Nephron progenitor cell (in vitro differentiated cells): ENCODE data around the gene SERAC1.

Experiments used
- DNase-seq: peaks from one replicate; pipeline ENCODE4 v3.0.0; 2021
- H3K27ac Mint-ChIP-seq: 2 replicates; pipeline ENCODE4 v1.8.0; 2021; ENCODE audit warnings: mild to moderate bottlenecking, moderate library complexity, mixed read lengths
- H3K27me3 Mint-ChIP-seq: 2 replicates; pipeline ENCODE4 v1.8.0; 2021; ENCODE audit warnings: mild to moderate bottlenecking, low read depth, mixed read lengths; ENCODE audit not compliant: poor library complexity
- H3K36me3 Mint-ChIP-seq: 2 replicates; pipeline ENCODE4 v1.8.0; 2021; ENCODE audit warnings: low read depth, mixed read lengths
- H3K4me1 Mint-ChIP-seq: 2 replicates; pipeline ENCODE4 v1.8.0; 2021; ENCODE audit warnings: mixed read lengths
- H3K4me3 Mint-ChIP-seq: 2 replicates; pipeline ENCODE4 v1.8.0; 2021; ENCODE audit warnings: mild to moderate bottlenecking, moderate library complexity, mixed read lengths
- H3K9me3 Mint-ChIP-seq: 2 replicates; pipeline ENCODE4 v1.8.0; 2021; ENCODE audit warnings: mild to moderate bottlenecking, moderate library complexity, mixed read lengths
- TF ChIP-seq, protein P1 (sequence below): fragments of 200-600 bp; sonication (generic); IDR thresholded peaks from 2 replicates; pipeline ENCODE4 v1.5.0; 2021; ENCODE audit warnings: antibody characterized with exemption

SERAC1 gene

DNA sequence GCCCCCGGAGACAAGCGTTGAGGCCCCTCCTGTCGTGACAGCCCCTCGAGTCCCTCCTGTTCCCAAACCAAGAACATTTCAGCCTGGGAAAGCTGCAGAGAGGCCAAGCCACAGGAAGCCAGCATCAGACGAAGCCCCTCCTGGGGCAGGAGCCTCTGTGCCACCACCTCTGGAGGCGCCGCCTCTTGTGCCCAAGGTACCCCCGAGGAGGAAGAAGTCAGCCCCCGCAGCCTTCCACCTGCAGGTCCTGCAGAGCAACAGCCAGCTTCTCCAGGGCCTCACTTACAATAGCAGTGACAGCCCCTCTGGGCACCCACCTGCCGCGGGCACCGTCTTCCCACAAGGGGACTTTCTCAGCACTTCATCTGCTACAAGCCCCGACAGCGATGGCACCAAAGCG lies 72.4 kb downstream of the SERAC1 start:
- no peak overlapping the region for H3K27ac Mint-ChIP-seq
- H3K4me1 Mint-ChIP-seq: peaks cover 5% of the 10 kb centered on the region
- H3K9me3 Mint-ChIP-seq: no peaks in the 10 kb centered on the region
- TF ChIP-seq, protein P1, sequence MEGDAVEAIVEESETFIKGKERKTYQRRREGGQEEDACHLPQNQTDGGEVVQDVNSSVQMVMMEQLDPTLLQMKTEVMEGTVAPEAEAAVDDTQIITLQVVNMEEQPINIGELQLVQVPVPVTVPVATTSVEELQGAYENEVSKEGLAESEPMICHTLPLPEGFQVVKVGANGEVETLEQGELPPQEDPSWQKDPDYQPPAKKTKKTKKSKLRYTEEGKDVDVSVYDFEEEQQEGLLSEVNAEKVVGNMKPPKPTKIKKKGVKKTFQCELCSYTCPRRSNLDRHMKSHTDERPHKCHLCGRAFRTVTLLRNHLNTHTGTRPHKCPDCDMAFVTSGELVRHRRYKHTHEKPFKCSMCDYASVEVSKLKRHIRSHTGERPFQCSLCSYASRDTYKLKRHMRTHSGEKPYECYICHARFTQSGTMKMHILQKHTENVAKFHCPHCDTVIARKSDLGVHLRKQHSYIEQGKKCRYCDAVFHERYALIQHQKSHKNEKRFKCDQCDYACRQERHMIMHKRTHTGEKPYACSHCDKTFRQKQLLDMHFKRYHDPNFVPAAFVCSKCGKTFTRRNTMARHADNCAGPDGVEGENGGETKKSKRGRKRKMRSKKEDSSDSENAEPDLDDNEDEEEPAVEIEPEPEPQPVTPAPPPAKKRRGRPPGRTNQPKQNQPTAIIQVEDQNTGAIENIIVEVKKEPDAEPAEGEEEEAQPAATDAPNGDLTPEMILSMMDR: no peak
- no peak for DNase-seq
- H3K36me3 Mint-ChIP-seq: peaks cover 24% of the 10 kb centered on the region
- peaks cover 7% of the 10 kb centered on the region for H3K27me3 Mint-ChIP-seq
- H3K4me3 Mint-ChIP-seq: no peak overlapping the region

DNA sequence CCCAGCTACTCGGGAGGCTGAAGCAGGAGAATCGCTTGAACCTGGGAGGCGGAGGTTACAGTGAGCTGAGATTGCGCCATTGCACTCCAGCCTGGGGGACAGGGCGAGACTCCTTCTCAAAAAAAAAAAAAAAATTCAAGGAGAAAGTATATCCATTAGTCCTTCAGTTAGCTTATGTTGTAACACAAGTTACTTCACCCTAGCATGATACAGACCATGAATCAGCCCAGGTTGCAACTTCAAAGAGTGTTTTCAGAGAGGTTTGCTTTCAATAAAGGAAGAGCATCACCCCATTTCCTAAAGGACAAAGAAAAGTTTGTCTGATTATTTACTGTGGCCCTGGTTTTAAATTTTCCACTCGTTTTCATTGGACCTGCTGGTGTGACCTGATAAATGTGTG lies 73.0 kb downstream of the SERAC1 start:
- Mint-ChIP-seq H3K27me3 (peaks cover 7% of the 10 kb centered on the region), H3K4me3 (no peak overlapping the region), H3K27ac (no peak overlapping the region), H3K36me3 (peaks cover 23% of the 10 kb centered on the region), H3K9me3 (no peaks in the 10 kb centered on the region), H3K4me1 (peaks cover 5% of the 10 kb centered on the region)
- DNase-seq: no peak
- TF ChIP-seq, protein P1: no peak

DNA sequence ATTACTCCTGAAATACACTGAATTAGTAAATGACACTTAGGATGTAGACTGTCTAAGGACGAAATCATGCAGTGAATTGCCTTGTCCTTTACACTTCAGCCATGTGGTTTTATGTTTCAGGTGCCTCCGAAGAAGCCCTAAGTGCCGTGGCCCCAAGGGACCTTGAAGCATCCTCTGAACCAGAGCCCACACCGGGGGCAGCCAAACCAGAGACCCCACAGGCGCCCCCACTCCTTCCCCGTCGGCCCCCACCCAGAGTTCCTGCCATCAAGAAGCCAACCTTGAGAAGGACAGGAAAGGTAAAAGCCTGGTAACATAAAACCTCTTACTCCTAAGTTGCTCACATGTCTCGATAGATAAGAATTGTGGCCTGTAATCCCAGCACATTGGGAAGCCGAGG lies 75.3 kb downstream of the SERAC1 start:
- TF ChIP-seq, protein P1: no peak
- H3K27me3 Mint-ChIP-seq: peaks cover 7% of the 10 kb centered on the region
- peaks cover 10% of the 10 kb centered on the region for H3K4me1 Mint-ChIP-seq
- H3K4me3 Mint-ChIP-seq: no peak overlapping the region
- no peak overlapping the region for H3K27ac Mint-ChIP-seq
- no peak for DNase-seq
- peaks cover 23% of the 10 kb centered on the region for H3K36me3 Mint-ChIP-seq
- no peaks in the 10 kb centered on the region for H3K9me3 Mint-ChIP-seq

DNA sequence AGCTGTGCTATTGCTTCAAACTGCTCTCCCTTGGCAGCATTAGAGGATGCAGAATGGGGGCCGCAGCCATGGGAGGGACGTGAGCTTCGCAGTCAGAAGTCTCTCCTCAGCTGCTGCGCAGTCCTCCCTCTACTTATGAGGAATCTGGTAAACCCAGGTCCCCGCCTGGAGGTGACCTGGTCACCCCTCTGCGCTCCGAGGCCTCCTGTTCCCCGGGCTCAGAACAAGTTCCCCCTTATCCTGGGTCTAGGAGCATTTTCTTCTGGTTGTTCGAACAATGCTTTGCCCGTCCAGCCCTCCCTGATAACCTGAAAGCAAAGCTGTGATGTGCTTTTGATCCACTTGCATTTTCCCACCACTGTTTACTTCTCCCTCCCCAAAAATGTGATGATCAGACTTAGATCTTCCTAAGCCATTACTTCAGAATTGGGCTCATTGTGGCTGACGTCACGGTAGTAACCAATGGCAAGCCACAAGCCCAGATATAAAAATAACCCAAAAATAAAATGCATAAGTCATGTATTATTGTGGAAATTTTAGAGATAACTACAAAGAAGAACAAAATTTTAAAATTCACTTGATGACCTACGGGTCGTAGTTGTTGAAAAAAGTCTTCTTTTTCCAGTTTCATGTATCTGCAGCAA lies 80.7 kb downstream of the SERAC1 start:
- Mint-ChIP-seq H3K27ac (peak overlapping the region; percentile 49), H3K4me3 (no peak overlapping the region), H3K36me3 (peaks cover 17% of the 10 kb centered on the region), H3K27me3 (peaks cover 4% of the 10 kb centered on the region), H3K9me3 (no peaks in the 10 kb centered on the region), H3K4me1 (peaks cover 15% of the 10 kb centered on the region)
- TF ChIP-seq, protein P1: no peak
- no peak for DNase-seq

DNA sequence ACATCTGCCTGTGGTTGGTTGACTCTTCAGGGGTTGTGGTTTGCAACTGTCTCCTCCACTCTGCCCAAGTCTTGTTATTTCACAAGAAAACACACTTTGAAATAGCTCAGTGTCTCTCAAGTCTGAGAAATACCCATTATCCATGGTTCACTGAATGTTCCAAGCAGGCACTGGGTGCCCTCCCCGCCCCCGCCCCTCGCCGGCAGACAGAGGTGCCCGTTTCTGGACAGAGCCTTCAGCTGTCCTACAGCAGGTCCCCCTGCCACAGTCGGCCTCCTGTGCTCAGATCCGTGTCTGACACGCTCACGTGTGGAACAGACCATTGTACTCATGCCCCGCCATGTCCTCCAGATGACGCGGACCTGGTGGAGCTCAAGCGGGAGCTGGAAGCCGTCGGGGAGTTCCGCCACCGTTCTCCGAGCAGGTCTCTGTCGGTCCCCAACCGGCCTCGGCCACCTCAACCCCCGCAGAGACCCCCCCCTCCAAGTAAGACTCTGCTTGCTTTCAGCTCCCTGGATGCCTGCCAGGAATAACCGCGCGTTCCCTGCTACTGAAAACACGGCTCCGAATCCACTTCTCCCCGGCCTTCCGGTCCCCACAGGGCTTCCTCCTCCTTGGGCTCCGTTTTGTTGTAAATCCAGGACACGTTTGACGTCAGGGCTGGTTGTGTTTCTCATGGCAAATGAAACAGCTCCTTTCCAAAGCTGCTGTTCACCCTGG lies 81.4 kb downstream of the SERAC1 start:
- no peaks in the 10 kb centered on the region for H3K9me3 Mint-ChIP-seq
- peaks cover 15% of the 10 kb centered on the region for H3K4me1 Mint-ChIP-seq
- peaks cover 14% of the 10 kb centered on the region for H3K36me3 Mint-ChIP-seq
- DNase-seq: no peak
- no peak overlapping the region for H3K4me3 Mint-ChIP-seq
- peaks cover 4% of the 10 kb centered on the region for H3K27me3 Mint-ChIP-seq
- TF ChIP-seq, protein P1: no peak
- peak overlapping the region; percentile 49 for H3K27ac Mint-ChIP-seq
